Stomach (tissue), 4 donors: ENCODE measurements around the gene RGS10.

ENCODE experiments used
- CTCF ChIP-seq, 7 experiments: fragments of 450-650 bp in 4 of 7; fragments of 200-600 bp in 3 of 7; sonication (generic) in 3 of 7; IDR thresholded peaks; one replicate each; pipeline ENCODE4 v1.5.1; 2016 to 2019; ENCODE audit warnings: antibody characterized with exemption in 7 of 7, control low read depth in 2 of 7, mild to moderate bottlenecking in 1 of 7
- POLR2A ChIP-seq, 4 donors: fragments of 450-650 bp; IDR thresholded peaks; one replicate each; pipeline ENCODE4 v1.6.1; 2016; ENCODE audit warnings: antibody characterized with exemption in 4 of 4, control low read depth in 2 of 4, mild to moderate bottlenecking in 1 of 4, moderate library complexity in 1 of 4
- POLR2AphosphoS5 ChIP-seq, 3 donors: sonication (generic); formaldehyde crosslinking; IDR thresholded peaks; one replicate each; pipeline ENCODE4 v1.6.1; 2016; ENCODE audit warnings: antibody characterized with exemption in 3 of 3

DNA sequence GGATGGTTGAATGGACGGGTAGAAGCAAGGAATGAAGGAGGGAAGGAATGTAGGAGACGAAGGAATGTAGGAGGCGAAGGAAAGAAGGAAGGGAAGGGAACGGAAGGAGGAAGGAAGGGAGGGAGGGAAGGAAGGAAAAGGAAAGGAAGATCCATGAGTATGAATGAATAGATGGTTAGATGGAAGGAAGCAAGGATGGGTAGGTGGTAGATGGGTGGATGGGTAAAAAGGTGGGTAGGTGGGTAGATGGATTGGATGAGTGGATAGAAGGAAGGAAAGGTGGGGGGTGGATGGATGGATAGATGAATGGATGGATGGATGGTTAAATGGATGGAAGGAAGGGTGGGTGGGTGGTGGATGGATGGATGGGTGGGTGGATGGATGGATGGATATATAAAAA lies 77.4 kb downstream of the RGS10 start:
- no peak for TF ChIP-seq CTCF (IDR thresholded peaks at IDR 0.05)
- no peak for TF ChIP-seq POLR2AphosphoS5 (IDR thresholded peaks at IDR 0.05)
- no peak for TF ChIP-seq POLR2A (IDR thresholded peaks at IDR 0.05)
